CD4-positive, alpha-beta T cell treated with Interleukin-10 for 1 hour (primary cell): ENCODE data around the gene SIRT2.
"Not testable (repeated sequence)": the region's sequence is repeated elsewhere in the genome, so short reads cannot be mapped to it uniquely, and the experiment has no call there.

Experiments used
- DNase-seq: peaks from one replicate; pipeline ENCODE4 v3.0.0-alpha.2; 2020

Gene SIRT2

DNA sequence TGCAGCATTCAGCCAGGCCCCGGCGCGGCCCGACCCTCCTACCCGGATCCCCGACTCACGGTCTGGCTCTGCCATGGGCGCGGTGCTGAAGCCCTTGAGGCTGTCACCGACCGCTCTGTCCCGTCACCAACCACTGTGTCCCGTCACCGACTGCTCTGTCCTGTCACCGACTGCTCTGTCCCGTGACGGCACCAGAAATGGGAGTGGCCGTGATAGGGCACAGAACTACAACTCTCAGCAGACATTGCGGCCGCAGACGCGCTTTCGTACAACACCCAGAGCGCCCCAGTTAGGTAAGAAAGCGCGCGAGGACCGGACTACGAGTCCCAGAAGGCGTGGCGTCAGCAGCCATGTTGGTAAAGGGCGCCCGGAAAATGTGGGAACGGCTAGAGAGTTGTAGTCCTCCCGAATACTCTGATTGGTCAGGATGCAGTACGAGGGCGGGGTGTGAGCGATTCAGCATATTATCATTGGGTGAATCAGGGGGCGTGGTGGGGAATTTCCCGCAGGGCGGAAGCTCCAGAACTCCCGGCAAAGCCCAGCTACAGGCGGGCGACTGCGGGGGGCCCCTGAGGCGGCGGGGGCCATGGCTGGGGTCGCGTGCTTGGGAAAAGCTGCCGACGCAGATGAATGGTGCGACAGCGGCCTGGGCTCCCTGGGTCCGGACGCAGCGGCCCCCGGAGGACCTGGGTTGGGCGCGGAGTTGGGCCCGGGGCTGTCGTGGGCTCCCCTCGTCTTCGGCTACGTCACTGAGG is at the start of gene SIRT2, which contains the start of gene NFKBIB:
SIRT2 (minus strand) TSS at position 172 of the 755 bp plus-strand sequence; CDS start at position 75, 97 bp downstream.
NFKBIB (plus strand) TSS at position 523 of the 755 bp plus-strand sequence; CDS start at position 587, 64 bp downstream.
- peak; percentile 100 for DNase-seq

DNA sequence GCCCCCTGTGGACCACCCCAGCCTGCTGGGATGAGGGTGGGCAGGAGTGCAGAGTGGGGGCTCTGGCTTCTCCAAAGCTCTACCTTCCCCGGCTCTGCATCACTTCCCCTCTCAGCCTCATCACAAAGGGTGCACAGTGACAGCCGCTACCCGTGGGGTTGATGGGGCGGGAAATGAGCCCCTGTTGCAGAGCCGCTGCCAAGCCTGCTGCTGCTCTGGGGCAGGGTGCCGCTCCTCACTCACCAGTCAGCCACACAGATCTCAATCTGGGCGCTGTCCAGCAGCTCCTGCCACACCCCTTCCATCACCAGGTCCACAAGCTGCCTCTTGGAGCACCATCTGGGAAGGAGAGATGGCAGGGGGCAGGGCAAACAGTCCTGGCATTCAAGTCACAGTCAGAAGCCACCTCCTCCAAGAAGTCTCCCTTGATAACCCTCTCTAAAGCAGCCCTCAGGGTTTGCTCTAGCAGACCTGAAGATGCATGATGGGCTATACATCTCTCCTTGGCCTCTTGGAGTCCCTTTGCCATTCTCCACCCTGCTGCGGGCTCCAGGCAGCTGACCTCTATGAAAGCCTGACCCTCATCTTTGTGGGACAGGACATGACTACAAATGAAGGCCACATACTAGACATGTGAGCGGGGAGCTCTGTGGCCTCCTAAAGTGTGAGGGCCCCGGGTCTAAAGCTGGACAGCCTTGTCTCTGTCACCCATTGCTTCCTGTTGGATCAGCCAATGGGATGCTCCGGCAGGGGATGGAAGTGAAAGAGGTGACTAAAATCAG is 47.0 kb upstream of the SIRT2 start:
- no peak for DNase-seq

DNA sequence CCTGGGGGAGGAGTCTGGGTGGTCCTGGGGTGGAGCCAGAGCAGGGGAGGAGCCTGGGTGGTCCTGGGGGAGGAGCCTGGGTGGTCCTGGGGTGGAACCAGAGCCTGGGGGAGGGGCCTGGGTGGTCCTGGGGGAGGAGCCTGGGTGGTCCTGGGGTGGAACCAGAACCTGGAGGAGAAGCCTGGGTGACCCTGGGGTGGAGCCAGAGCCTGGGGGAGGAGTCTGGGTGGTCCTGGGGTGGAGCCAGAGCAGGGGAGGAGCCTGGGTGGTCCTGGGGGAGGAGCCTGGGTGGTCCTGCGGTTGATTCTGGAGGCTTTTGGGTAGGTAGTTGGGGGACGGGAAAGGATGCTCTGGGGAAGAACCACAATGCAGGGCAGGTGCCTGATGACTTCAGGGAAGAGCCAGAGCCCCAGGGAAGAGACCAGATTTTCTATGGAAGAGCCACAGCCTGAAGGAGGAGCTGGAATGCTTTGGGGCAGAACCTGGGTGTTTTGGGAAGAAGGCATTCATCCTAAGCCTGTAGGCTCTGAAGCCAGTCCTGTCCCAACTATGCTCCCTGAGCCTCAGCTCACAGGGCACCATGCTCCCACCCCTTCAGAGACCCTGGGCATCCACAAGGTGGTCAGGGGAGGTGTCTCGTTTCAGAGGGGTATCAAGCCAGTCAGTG is 46.3 kb upstream of the SIRT2 start:
- no peak for DNase-seq

DNA sequence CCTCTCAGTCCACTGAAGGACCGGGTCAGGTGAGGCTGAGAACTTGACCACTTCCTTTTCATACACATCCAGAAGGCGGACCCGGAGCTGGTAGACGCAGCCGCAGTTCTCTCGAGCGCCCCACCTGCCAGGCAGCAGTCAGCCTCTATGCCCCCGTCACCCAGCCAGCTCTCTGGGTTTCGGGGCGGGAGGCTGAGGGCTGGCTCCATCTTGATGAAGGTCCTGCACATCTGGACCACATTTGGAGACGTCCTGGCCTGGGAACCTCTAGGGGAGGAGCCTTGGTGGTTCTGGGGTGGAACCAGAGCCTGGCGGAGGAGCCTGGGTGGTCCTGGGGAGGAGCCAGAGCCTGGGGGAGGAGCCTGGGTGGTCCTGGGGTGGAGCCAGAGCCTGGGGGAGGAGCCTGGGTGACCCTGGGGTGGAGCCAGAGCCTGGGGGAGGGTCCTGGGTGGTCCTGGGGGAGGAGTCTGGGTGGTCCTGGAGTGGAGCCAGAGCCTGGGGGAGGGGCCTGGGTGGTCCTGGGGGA is 45.6 kb upstream of the SIRT2 start:
- DNase-seq = no peak

DNA sequence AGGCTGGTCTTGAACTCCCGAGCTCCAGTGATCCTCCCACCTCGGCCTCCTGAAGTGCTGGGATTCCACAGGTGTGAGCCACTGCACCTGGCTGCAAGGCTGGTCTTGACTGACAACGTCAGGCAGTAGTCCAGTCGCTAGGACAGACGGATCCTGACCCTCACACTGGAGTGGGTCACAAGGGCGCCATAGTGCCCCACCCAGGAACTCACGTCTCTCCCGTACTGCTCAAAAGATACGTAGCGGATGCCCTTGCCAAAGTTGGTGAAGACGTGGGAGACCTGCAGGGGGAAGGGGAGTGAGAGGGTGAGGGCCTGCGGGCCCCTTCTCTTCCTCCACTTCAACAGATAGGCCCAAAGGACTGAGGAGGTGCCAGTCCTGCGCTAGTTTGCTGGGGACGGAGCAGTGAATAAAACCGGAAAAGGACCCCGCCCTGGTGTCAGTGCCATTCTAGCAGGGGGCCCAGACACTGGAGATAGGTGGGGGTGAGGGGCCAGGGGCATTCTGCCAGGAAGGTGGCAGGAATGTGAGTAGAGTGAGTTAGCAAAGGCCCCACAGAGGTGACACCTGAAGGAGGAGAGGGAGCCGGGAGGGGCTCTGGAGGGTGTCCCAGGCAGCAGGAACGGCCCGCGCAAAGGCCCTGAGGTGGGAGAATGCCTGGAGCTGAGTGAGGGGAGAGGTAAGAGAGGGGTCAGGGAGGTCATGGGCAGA is 43.2 kb upstream of the SIRT2 start:
- no peak for DNase-seq

DNA sequence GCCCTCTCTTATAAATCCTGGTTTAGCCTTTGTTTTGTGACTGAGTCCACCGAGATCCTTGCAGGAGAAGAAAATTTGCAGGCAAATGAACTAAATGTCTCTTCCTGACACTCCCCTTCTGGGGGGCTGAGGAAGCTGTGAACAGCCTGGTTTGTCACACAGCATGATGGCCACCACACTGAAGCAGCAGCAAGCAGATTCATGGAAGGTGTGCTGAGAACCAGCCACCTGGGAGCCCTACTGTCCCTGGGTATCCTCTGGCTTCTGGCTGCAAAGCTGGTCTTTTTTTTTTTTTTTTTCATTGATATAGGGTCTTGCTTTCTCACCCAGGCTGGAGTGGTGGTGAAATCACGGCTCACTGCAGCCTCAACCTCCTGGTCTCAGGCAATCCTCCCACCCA is 42.6 kb upstream of the SIRT2 start:
- no peak for DNase-seq

DNA sequence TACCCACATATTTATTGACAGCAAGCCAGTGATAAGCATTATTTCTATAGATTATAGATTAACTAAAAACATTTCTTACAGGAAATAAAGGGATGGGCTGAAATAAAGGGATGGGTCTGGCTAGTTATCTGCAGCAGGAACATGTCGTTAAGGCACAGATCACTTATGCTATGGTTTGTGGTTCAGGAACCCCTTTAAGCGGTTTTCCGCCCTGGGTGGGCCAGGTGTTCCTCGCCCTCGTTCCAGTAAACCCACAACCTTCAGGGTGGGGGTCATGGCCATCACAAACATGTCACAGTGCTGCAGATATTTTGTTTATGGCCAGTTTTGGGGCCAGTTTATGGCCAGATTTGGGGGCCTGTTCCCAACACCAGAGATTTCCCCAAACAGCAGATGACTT is 42.0 kb upstream of the SIRT2 start:
- not testable (repeated sequence) for DNase-seq

DNA sequence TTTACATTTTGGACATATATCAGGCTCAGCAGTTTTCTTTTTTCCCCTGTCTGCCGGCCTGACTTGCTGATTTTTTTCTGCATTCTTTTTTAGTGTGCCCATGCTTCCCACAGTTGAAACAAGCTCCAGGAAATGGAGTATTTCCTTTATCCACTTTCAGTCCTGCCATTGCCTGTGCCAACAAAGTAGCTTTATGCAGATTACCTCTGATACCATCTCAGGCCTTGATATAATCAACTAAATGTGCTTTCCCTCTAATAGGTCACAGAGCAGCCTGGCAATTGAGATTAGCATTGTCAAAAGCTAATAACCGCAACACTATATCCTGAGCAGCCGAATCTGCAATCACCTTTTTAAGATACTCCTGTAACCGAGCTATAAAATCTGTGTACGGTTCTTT is 40.5 kb upstream of the SIRT2 start:
- DNase-seq = no peak

DNA sequence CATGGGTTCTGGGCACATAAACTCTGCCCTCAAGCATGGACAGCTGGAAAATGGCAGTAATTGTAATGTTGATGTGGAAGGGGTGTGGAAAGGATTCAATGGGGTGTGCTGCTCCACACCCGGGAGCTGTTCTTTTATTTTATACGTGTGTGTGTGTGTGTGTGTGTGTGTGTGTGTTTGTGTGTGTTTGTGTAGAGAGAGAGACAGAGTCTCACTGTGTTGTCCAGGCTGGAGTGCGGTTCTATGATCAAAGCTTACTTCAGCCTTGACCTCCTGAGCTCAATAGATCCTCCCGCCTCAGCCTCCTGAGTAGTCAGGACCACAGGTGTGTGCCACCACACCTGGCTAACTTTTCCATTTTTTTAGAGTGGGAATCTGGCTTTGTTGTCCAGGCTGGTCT is 34.1 kb upstream of the SIRT2 start:
- DNase-seq = no peak

DNA sequence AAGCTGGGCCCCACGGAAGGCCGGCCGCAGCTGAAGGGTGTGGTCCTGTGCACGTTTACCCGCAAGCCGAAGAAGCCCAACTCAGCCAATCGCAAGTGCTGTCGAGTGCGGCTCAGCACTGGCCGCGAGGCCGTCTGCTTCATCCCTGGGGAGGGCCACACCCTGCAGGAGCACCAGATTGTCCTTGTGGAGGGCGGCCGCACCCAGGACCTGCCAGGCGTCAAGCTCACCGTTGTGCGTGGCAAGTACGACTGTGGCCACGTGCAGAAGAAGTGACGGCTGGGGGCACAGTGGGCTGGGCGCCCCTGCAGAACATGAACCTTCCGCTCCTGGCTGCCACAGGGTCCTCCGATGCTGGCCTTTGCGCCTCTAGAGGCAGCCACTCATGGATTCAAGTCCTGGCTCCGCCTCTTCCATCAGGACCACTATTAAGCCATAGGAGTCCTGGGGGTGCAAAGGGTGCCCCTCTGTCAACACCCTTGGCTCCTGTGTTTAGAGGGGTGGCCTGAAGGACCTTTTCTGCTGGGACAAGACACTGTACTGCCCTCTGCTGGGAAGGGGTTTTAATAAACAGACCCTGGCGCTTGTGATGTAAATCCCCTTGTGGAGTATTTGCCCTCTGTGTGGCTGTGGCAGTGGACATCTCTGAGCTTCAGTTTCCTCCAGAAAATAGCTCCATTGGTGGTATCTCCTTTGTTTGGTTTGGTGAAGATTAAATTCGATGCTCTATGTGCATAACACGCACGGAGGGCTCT is 33.2 kb upstream of the SIRT2 start:
- peak; percentile 65 for DNase-seq

DNA sequence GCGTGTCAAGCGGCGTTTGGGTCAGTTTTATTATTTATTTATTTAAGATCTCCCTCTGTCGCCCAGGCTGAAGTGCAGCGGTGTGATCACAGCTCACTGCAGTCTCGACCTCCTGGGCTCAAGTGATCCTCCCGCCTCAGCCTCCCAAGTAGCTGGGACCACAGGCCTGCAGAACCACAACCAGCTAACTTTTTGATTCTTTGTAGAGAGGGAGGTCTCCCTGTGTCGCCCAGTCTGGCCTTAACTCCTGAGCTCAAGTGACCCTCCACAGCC is 32.0 kb upstream of the SIRT2 start:
- DNase-seq = no peak

DNA sequence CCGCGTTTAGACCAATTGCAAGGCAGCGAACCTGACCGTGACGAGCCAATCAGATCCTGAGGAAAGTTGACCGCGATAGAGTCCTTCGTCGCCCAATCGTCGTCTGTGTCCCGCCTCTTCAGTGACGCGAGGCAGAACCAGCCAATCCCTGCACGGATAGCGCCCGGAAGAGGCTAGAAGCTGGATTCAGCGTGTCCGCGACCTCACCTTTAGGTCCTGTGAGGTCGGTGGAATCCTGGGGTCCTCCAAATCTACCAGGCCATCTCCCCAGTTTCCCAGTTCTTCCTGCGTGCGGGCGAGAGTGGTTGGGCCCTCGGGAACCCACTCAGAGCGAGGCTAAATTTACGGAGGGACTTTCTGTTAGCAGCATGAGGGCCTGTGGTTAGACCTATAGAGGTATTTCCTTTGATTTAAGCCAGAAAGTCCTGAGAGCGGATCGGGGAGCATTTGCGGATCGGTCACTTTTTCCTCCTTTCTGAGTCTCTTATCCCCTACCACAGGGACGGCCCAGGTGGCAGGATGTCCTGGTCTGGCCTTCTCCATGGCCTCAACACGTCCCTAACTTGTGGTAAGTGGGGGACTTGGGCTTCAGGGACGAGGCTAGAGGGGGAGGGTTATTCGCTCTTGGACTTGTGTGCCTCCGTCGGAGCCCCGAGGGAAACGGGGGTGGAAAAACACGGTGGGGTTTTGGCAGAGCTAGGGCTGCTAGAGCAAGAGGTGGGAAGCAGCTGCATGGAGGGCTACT is 31.5 kb upstream of the SIRT2 start, which contains the start of gene MRPS12:
MRPS12 (plus strand) TSS at position 169 of the 745 bp plus-strand sequence; CDS start at position 520, 351 bp downstream.
- peak; percentile 99 for DNase-seq

DNA sequence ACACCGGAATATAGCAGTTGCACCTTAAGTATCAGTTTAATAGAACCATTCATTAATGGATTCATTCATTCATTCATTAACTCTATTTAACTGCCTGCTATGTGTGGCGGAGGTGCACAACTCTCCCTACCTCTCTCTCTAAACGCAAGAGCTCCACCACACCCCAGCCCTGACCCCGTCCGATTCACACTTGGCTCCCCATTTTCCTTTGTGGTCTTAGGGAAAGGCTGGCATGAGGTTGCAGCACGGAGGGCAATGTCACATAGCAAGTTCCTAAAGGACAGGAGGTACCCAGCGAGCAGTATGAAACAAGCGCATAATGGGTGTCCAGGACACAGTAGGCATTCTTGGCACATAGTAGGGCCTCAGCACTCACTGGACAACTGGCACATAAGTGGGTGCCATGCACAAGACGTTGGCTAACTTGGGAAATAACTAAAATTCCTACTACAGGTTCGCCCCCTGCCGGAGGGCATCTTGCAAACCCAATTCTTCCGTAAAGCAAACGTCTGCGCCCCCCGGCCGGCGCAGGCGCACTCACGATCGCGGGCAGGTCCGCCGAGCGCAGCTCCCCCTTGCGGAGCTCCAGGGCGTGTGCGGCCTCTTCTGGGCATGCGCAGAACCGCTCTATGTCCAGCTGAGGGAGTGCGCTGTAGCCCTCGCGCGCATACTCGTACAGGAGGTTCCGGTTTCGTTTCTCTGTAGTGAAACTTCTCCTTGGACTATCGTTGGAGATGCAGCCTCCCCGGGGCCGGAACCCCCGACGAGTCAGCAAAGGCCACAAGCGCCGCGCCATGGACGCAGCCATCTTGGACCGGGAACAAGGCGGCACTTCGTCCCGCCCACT is 30.7 kb upstream of the SIRT2 start, which contains the start of gene SARS2:
SARS2 (minus strand) TSS at position 835 of the 847 bp plus-strand sequence; CDS start at position 808, 27 bp downstream.
- peak; percentile 93 for DNase-seq

DNA sequence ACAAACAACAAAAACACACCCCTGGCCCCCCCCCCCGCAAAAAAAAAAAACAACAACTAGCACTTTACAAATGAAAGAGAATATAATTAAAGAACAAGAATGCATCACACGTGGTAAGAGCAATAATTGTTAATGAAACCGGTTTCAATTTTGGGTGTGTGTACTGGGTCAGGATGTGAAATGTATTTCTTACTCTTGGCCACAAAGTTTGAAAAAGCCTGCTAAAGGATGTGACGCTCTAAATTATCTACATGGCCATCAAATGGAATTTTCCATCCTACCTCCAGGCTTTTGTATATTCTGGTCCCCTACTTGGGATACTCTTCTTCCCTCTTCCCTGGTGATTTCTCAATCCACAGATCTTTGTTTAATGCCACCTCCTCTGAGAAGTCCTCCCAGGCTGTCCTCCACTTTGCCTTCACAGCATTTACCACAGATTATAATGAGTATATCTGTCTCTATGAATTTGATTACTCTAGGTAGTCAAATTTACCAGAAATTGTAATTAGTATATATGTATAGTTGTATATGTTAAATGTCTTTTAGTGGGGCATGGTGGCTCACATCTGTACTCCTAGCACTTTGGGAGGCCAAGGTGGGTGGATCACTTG is 29.1 kb upstream of the SIRT2 start:
- DNase-seq = peak; percentile 44

DNA sequence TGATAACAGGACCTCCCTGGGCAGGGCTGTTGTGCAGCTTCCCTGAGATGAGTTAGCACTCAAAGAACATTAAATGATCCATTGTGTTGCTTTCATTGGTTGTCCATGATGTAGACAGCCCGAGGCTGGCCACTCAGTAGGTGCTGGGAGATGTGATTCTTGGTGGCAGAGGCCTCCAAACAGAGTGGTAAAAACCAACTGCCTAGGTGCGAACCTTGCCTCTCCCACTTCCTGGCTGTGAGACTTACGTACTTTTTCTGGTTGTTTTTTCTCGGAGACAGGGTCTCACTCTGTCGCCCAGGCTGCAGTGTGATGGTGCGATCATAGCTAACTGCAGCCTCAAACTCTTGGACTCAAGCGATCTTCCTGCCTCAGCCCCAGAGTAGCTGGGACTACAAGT is 25.0 kb upstream of the SIRT2 start:
- peak; percentile 63 for DNase-seq

DNA sequence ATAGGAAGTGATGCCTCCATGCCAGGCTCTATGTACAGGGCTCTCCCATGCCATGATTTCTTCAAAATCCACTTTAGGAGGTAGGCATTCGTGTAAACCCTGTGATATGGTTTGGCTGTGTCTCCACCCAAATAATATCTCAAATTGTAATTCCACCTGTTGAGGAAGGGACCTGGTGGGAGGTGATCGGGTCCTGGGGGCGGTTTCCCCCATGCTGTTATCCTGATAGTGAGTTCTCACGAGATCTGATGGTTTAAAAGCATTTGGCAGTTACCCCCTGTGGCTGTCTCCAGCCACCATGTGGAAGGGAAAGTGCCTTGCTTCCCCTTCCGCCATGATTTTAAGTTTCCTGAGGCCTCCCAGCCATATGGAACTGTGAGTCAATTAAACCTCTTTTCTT is 23.1 kb upstream of the SIRT2 start:
- DNase-seq = no peak

DNA sequence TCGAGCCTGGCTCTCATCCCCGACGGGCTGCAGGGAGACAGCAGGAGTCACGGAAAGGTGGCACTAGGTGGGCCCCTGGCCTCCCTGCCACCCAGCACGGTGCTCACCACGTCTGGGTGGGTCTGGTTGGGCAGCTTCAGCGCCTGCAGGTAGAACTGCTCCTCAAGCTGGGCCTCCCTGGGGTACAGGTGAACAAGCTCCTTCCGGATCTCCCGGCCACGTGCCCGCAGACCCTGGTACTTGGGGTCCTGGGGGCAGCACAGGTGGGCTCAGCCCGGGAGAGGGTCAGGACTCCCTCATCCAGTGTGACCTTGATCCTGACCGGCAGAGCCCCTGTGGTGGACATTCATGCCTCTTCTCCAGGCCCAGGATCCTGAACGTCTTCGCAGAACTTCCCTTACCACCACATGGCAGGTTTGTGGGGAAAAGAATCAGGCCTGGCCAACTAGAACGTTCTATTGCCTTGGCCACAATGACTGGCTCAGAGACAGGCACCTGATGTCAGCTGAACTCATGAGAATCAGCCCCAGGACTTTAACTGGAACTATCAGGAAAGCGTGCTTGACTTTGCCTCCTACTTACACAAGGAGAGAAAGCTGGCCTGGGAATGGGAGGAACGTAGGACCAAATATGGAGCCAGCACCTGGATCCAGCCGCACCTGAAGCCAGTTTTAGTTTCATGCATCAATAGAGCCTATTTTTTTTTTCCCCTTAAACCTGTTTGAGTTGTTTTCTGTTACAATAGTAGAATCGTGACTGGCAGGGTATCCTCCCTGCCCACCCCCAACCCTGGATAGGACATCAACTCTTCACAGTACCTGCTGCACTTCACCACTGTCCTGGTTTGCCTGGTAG is 22.2 kb upstream of the SIRT2 start:
- DNase-seq = no peak

DNA sequence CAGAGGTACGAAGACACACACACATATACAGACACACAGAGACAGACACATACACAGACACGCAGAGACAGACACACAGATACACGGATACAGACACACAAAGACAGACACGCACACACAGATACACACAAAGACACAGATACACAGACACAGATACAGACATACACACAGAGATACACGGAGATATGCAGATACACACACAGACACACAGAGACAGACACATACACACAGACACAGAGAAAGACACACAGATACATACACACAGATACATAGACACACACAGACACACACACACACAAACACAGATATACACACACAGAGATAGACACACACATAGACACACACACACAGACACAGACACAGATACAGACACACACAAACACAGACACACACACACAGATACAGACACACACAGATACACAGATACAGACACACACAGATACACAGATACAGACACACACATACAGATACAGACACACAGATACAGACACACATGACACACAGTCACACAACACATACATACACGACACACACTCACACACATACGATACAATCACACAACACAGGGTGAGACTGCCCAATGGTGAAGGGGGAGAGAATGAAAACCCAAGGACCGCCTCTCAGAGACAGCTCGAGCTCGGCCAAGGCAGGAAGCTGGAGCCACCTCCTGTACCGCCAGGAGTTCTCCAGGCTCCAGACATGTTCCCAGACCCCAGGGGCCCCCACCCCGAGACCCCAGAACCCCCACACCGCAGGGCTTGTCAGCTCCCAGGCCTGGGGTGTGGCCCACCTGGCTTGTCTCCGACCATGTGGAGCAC is 21.4 kb upstream of the SIRT2 start:
- no peak for DNase-seq
